HEK293 (cell line): ENCODE measurements around the gene KRT24.

ENCODE experiments used
- CTCF ChIA-PET: fragments of 350-600 bp; formaldehyde crosslinking; extraction: SDS; loops from one replicate; lab custom pipeline; 2021; ENCODE audit warnings: antibody characterized with exemption; lab: Yijun Ruan, JAX
- POLR2A ChIA-PET: fragments of 300-600 bp; formaldehyde crosslinking; extraction: SDS; loops from one replicate; lab custom pipeline; 2020; ENCODE audit warnings: antibody characterized with exemption, inconsistent platforms; lab: Yijun Ruan, JAX
- H3K27ac ChIP-seq: fragments of 200-500 bp; sonication (Bioruptor generic); 2 replicates; pipeline ENCODE4 v1.5.1; 2014; ENCODE audit warnings: low read depth, low read length, control low read depth, inconsistent platforms; ENCODE audit errors: extremely low read depth
- H3K36me3 ChIP-seq, 2 experiments: fragments of 200-500 bp in 1 of 2; sonication (Bioruptor generic) in 1 of 2; 1 replicate in 1 of 2; 2 replicates in 1 of 2; pipeline ENCODE4 v1.5.1; 2014 to 2017; ENCODE audit warnings: inconsistent platforms in 2 of 2, low read length in 2 of 2; ENCODE audit not compliant: control insufficient read depth in 2 of 2, insufficient read depth in 1 of 2
- H3K4me1 ChIP-seq: fragments of 200-500 bp; sonication (Bioruptor generic); 2 replicates; pipeline ENCODE4 v1.5.1; 2014; ENCODE audit warnings: mild to moderate bottlenecking, low read length, inconsistent platforms; ENCODE audit not compliant: control insufficient read depth, insufficient read depth
- H3K4me3 ChIP-seq: 2 replicates; pipeline ENCODE4 v1.5.1; 2011; ENCODE audit warnings: low read depth, mild to moderate bottlenecking, control low read depth, low read length, moderate library complexity
- H3K9me3 ChIP-seq: fragments of 200-500 bp; sonication (Bioruptor generic); 2 replicates; pipeline ENCODE4 v1.5.1; 2014; ENCODE audit warnings: low read depth, low read length, inconsistent platforms; ENCODE audit not compliant: control insufficient read depth, insufficient read depth
- GLIS1 ChIP-seq: fragments of 450-650 bp; formaldehyde crosslinking; IDR thresholded peaks from 2 replicates; pipeline ENCODE4 v1.5.1; 2016; ENCODE audit warnings: missing biosample characterization, missing genetic modification characterization
- HOXC10 ChIP-seq: sonication (generic); formaldehyde crosslinking; IDR thresholded peaks from 2 replicates; pipeline ENCODE4 v1.8.1; 2023; ENCODE audit warnings: mild to moderate bottlenecking, missing genetic modification reagents
- INSM2 ChIP-seq: fragments of 450-650 bp; formaldehyde crosslinking; IDR thresholded peaks from 2 replicates; pipeline ENCODE4 v1.5.1; 2016; ENCODE audit warnings: missing biosample characterization, missing genetic modification characterization
- MYNN ChIP-seq: fragments of 450-650 bp; formaldehyde crosslinking; IDR thresholded peaks from 2 replicates; pipeline ENCODE4 v1.5.1; 2016; ENCODE audit warnings: missing biosample characterization, missing genetic modification characterization, borderline replicate concordance
- YY1 ChIP-seq: fragments of 450-650 bp; formaldehyde crosslinking; IDR thresholded peaks from 2 replicates; pipeline ENCODE4 v1.5.1; 2018; ENCODE audit warnings: missing biosample characterization, missing genetic modification characterization
- ZNF16 ChIP-seq: fragments of 450-650 bp; formaldehyde crosslinking; IDR thresholded peaks from 2 replicates; pipeline ENCODE4 v1.5.1; 2016; ENCODE audit warnings: low read depth, missing biosample characterization, missing genetic modification characterization
- ZNF24 ChIP-seq: fragments of 450-650 bp; formaldehyde crosslinking; IDR thresholded peaks from 2 replicates; pipeline ENCODE4 v1.5.1; 2016; ENCODE audit warnings: missing biosample characterization, missing genetic modification characterization
- ZNF302 ChIP-seq: fragments of 450-650 bp; formaldehyde crosslinking; IDR thresholded peaks from 2 replicates; pipeline ENCODE4 v1.5.1; 2016; ENCODE audit warnings: missing biosample characterization, missing genetic modification characterization, low read depth
- ZNF354C ChIP-seq: fragments of 450-650 bp; formaldehyde crosslinking; IDR thresholded peaks from 2 replicates; pipeline ENCODE4 v1.5.1; 2016; ENCODE audit warnings: missing biosample characterization, missing genetic modification characterization, low read depth, borderline replicate concordance
- ZNF394 ChIP-seq: fragments of 450-650 bp; formaldehyde crosslinking; IDR thresholded peaks from 2 replicates; pipeline ENCODE4 v1.5.1; 2016; ENCODE audit warnings: missing biosample characterization, missing genetic modification characterization, mild to moderate bottlenecking, moderate library complexity, borderline replicate concordance
- ZNF473 ChIP-seq: fragments of 450-650 bp; formaldehyde crosslinking; IDR thresholded peaks from 2 replicates; pipeline ENCODE4 v1.5.1; 2017; ENCODE audit warnings: missing biosample characterization, missing genetic modification characterization
- ZNF510 ChIP-seq: fragments of 450-650 bp; formaldehyde crosslinking; IDR thresholded peaks from 2 replicates; pipeline ENCODE4 v1.5.1; 2018; ENCODE audit warnings: mild to moderate bottlenecking, missing genetic modification characterization, missing biosample characterization; ENCODE audit not compliant: insufficient replicate concordance
- ZNF664 ChIP-seq: fragments of 450-650 bp; formaldehyde crosslinking; IDR thresholded peaks from 2 replicates; pipeline ENCODE4 v1.5.1; 2016; ENCODE audit warnings: missing biosample characterization, missing genetic modification characterization
- ZNF707 ChIP-seq: fragments of 450-650 bp; formaldehyde crosslinking; IDR thresholded peaks from 2 replicates; pipeline ENCODE4 v1.5.1; 2016; ENCODE audit warnings: missing biosample characterization, missing genetic modification characterization
- ZNF776 ChIP-seq: fragments of 450-650 bp; formaldehyde crosslinking; IDR thresholded peaks from 2 replicates; pipeline ENCODE4 v1.5.0; 2017; ENCODE audit warnings: missing biosample characterization, missing genetic modification characterization, borderline replicate concordance
- ZNF777 ChIP-seq: fragments of 450-650 bp; formaldehyde crosslinking; IDR thresholded peaks from 2 replicates; pipeline ENCODE4 v1.5.1; 2017; ENCODE audit warnings: missing biosample characterization, missing genetic modification characterization, borderline replicate concordance
- ZNF843 ChIP-seq: fragments of 450-650 bp; formaldehyde crosslinking; IDR thresholded peaks from 2 replicates; pipeline ENCODE4 v1.5.1; 2016; ENCODE audit warnings: missing biosample characterization, missing genetic modification characterization
- ZSCAN16 ChIP-seq: fragments of 450-650 bp; formaldehyde crosslinking; IDR thresholded peaks from 2 replicates; pipeline ENCODE4 v1.5.1; 2016; ENCODE audit warnings: missing biosample characterization, missing genetic modification characterization
- TF ChIP-seq, protein P1 (sequence below): fragments of 450-650 bp; formaldehyde crosslinking; IDR thresholded peaks from 2 replicates; pipeline ENCODE4; 2016; ENCODE audit warnings: missing biosample characterization, missing genetic modification characterization
- TF ChIP-seq, protein P2 (sequence below): fragments of 450-650 bp; formaldehyde crosslinking; IDR thresholded peaks from 2 replicates; pipeline ENCODE4 v1.5.1; 2017; ENCODE audit warnings: missing biosample characterization, mild to moderate bottlenecking, missing genetic modification characterization, moderate library complexity

The KRT24 gene

DNA sequence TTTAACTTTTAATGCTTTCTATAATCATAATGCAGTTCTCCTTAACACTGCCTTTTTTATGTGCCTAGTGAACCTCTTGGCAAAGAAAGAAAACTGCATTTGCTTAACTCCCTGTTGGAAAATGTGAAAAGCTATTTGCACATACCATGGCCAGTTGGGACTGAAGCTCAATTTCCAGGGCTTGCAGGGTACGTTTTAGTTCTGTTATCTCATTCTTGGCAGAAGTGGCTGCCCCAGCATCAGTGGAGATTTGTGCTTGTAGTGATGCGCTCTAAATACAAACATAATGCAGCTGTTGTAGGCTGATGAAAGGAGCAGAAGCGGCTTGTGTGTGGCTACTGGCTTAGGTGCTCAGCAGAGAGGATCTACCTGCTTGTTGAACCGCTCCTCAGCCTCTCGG lies 3.7 kb downstream of the KRT24 start:
- H3K9me3 ChIP-seq, result no peaks in the 10 kb centered on the region
- H3K36me3 ChIP-seq, result no peaks in the 10 kb centered on the region
- no peak overlapping the region for H3K27ac ChIP-seq
- CTCF ChIA-PET, result interaction anchor here (0.7 kb wide), 3 partner anchors 80 to 963 kb away, joined by 3 to 5 read pairs (median 3); no protein-coding TSS in a partner anchor
- no peak for TF ChIP-seq ZSCAN16
- TF ChIP-seq ZNF16 (tag by site-specific recombination), result no peak
- TF ChIP-seq MYNN, result no peak
- no peak for TF ChIP-seq ZNF24
- TF ChIP-seq, protein P1, sequence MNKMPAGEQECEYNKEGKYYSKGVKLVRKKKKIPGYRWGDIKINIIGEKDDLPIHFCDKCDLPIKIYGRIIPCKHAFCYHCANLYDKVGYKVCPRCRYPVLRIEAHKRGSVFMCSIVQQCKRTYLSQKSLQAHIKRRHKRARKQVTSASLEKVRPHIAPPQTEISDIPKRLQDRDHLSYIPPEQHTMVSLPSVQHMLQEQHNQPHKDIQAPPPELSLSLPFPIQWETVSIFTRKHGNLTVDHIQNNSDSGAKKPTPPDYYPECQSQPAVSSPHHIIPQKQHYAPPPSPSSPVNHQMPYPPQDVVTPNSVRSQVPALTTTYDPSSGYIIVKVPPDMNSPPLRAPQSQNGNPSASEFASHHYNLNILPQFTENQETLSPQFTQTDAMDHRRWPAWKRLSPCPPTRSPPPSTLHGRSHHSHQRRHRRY (tag by site-specific recombination), result no peak
- no peak for TF ChIP-seq ZNF302 (tag by site-specific recombination)
- TF ChIP-seq INSM2, result no peak
- TF ChIP-seq ZNF843 (tag by site-specific recombination), result no peak
- TF ChIP-seq ZNF707 (tag by site-specific recombination), result no peak
- no peak for TF ChIP-seq ZNF394 (tag by site-specific recombination)
- TF ChIP-seq ZNF777 (tag by site-specific recombination), result no peak
- POLR2A ChIA-PET, result interaction anchor here (0.7 kb wide), 1 partner anchor 53 kb away, joined by 3 read pairs; the partner anchor contains the start of gene SMARCE1
- H3K4me3 ChIP-seq, result no peak overlapping the region
- H3K4me1 ChIP-seq, result no peaks in the 10 kb centered on the region

DNA sequence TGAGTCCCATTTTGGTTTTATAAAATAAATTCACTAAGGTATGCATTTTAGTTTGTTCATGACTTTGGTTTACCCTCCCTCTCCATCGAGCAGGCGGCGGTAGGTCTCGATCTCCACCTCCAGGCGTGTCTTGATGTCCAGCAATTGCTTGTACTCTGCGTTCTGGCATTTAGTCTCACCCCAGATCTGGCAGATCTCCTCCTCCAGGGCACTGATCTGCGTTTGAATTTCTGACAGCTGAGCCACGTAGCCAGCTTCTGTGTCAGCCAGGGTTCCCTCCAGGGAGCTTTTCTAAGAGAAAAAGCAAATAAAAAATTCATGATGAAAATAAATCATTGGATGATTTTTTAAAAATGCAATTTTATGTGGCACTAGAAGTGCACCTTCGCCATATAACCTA lies 4.2 kb downstream of the KRT24 start:
- TF ChIP-seq HOXC10 (CRISPR knock-in tag) (no peak), ZNF776 (tag by site-specific recombination) (no peak), ZNF473 (no peak), GLIS1 (tag by site-specific recombination) (no peak), YY1 (tag by site-specific recombination) (no peak), ZNF510 (tag by site-specific recombination) (no peak), ZNF354C (tag by site-specific recombination) (no peak), ZNF664 (no peak)
- TF ChIP-seq, protein P2, sequence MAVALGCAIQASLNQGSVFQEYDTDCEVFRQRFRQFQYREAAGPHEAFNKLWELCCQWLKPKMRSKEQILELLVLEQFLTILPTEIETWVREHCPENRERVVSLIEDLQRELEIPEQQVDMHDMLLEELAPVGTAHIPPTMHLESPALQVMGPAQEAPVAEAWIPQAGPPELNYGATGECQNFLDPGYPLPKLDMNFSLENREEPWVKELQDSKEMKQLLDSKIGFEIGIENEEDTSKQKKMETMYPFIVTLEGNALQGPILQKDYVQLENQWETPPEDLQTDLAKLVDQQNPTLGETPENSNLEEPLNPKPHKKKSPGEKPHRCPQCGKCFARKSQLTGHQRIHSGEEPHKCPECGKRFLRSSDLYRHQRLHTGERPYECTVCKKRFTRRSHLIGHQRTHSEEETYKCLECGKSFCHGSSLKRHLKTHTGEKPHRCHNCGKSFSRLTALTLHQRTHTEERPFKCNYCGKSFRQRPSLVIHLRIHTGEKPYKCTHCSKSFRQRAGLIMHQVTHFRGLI (tag by site-specific recombination), result no peak
- POLR2A ChIA-PET, result no interaction called here
- H3K9me3 ChIP-seq, result no peaks in the 10 kb centered on the region
- no peak overlapping the region for H3K27ac ChIP-seq
- H3K4me3 ChIP-seq, result no peak overlapping the region
- H3K36me3 ChIP-seq, result no peaks in the 10 kb centered on the region
- H3K4me1 ChIP-seq, result no peaks in the 10 kb centered on the region
- CTCF ChIA-PET, result interaction anchor here (0.7 kb wide), 2 partner anchors 963 to 967 kb away, joined by 3 read pairs; no protein-coding TSS in a partner anchor
